GM12878 (cell line): ENCODE data around the gene SFT2D3. TPM values are rescaled to one million over a fixed set of nuclear protein-coding genes. Genes with fewer than 3 reads are reported as not detected.

Experiments used
- ATAC-seq: fragments of 200-7000 bp; cut with Tn5 transposase; 3 replicates; pipeline ENCODE4 v1.9.1; 2020; ENCODE audit warnings: mild to moderate bottlenecking, moderate library complexity
- BruUV-seq: library from RNA; stranded (reverse); fragments of 400-500 nt; replicated peaks from 2 replicates; lab custom pipeline; 2021; lab: Mats Ljungman, UMichigan
- CTCF ChIA-PET: fragments of 300-600 bp; sonication (Branson Sonifier 250); formaldehyde crosslinking; extraction: SDS; loops from one replicate; lab custom pipeline; 2021; ENCODE audit warnings: inconsistent platforms; lab: Yijun Ruan, JAX
- POLR2A ChIA-PET: fragments of 350-600 bp; formaldehyde crosslinking; extraction: SDS; loops from one replicate; lab custom pipeline; 2021; ENCODE audit warnings: inconsistent platforms; lab: Charles Lee
- RAD21 ChIA-PET: fragments of 300-600 bp; sonication (Branson Sonifier 250); formaldehyde crosslinking; loops from one replicate; lab custom pipeline; 2023; ENCODE audit warnings: antibody characterized with exemption; ENCODE audit not compliant: unreplicated experiment; lab: Charles Lee
- SMC1A ChIA-PET: fragments of 300-600 bp; sonication (Branson Sonifier 250); formaldehyde crosslinking; loops from one replicate; lab custom pipeline; 2023; ENCODE audit not compliant: unreplicated experiment, uncharacterized antibody; lab: Charles Lee
- DNase-seq: peaks from one replicate; pipeline ENCODE4 v3.0.0-alpha.2; 2011; ENCODE audit warnings: low read depth, low spot score
- FAIRE-seq: peaks from 3 replicates; lab custom pipeline; 2011; peaks lifted over from hg19 to GRCh38; lab: Jason Lieb, UNC
- H2AFZ ChIP-seq: 2 replicates; pipeline ENCODE4 v1.6.0; 2011; ENCODE audit warnings: low read depth, low read length, control low read depth; ENCODE audit not compliant: control insufficient read depth
- H3K27ac ChIP-seq: 2 replicates; pipeline ENCODE4 v1.5.1; 2011; ENCODE audit warnings: control low read depth; ENCODE audit not compliant: control insufficient read depth, insufficient read depth
- H3K27me3 ChIP-seq, 2 experiments: replicated peaks in 1 of 2; 2 replicates each; pipeline versions ENCODE4 v1.6.0 to v1.6.1; 2011; ENCODE audit warnings: low read length in 1 of 2; ENCODE audit not compliant: control insufficient read depth in 2 of 2, insufficient read depth in 2 of 2
- H3K36me3 ChIP-seq, 2 experiments: 2 replicates each; pipeline ENCODE4 v1.5.1; 2011; ENCODE audit warnings: low read length in 1 of 2; ENCODE audit not compliant: control insufficient read depth in 2 of 2, insufficient read depth in 2 of 2
- H3K4me1 ChIP-seq: 2 replicates; pipeline ENCODE4 v1.6.1; 2011; ENCODE audit warnings: mild to moderate bottlenecking, low read length, moderate library complexity, mixed read lengths; ENCODE audit not compliant: control insufficient read depth, insufficient read depth
- H3K4me2 ChIP-seq: 2 replicates; pipeline ENCODE4 v1.6.0; 2011; ENCODE audit warnings: control low read depth; ENCODE audit not compliant: control insufficient read depth, insufficient read depth
- H3K4me3 ChIP-seq: fragments of 200-600 bp; sonication (generic); 2 replicates; pipeline ENCODE4 v1.5.1; 2016
- H3K79me2 ChIP-seq: 2 replicates; pipeline ENCODE4 v1.6.0; 2011; ENCODE audit warnings: low read length; ENCODE audit not compliant: control insufficient read depth, insufficient read depth
- H3K9ac ChIP-seq: 2 replicates; pipeline ENCODE4 v1.8.0; 2011; ENCODE audit warnings: low read length, control low read depth, mixed read lengths; ENCODE audit not compliant: control insufficient read depth, insufficient read depth
- H3K9me3 ChIP-seq: replicated peaks from 3 replicates; pipeline ENCODE4 v1.5.1; 2011; ENCODE audit warnings: mild to moderate bottlenecking, low read length; ENCODE audit not compliant: control insufficient read depth, insufficient read depth
- H4K20me1 ChIP-seq: 2 replicates; pipeline ENCODE4 v1.6.0; 2011; ENCODE audit not compliant: control insufficient read depth, insufficient read depth
- ATF7 ChIP-seq: fragments of 450-650 bp; IDR thresholded peaks from 2 replicates; pipeline ENCODE4 v1.6.1; 2016; ENCODE audit warnings: low read depth, mild to moderate bottlenecking
- BCL11A ChIP-seq: IDR thresholded peaks from 2 replicates; pipeline ENCODE4 v1.6.1; 2011; ENCODE audit warnings: low read depth, low read length
- BHLHE40 ChIP-seq, 2 experiments: fragments of 450-650 bp in 1 of 2; IDR thresholded peaks; 2 replicates each; pipeline ENCODE4 v1.6.1; 2011 to 2017; ENCODE audit warnings: low read depth in 2 of 2, borderline replicate concordance in 1 of 2, improper control_type of control experiment in 1 of 2, low read length in 1 of 2, mild to moderate bottlenecking in 1 of 2
- EGR1 ChIP-seq, 2 experiments: IDR thresholded peaks; 1 replicate in 1 of 2; 2 replicates in 1 of 2; pipeline ENCODE4 v1.6.1; 2011 to 2012; ENCODE audit warnings: low read depth in 2 of 2, low read length in 2 of 2, borderline replicate concordance in 1 of 2, mild to moderate bottlenecking in 1 of 2, moderate library complexity in 1 of 2
- EP300 ChIP-seq, 2 experiments: fragments of 150-350 bp in 1 of 2; IDR thresholded peaks; 2 replicates each; pipeline ENCODE4 v1.6.1; 2011 to 2012; ENCODE audit warnings: low read depth in 2 of 2, low read length in 2 of 2, borderline replicate concordance in 1 of 2, improper control_type of control experiment in 1 of 2, inconsistent platforms in 1 of 2; ENCODE audit not compliant: control insufficient read depth in 1 of 2
- HDAC2 ChIP-seq: fragments of 200-600 bp; sonication (generic); IDR thresholded peaks from 2 replicates; pipeline ENCODE4 v1.6.1; 2017
- IKZF1 ChIP-seq: fragments of 450-650 bp; conservative IDR thresholded peaks from 2 replicates; pipeline ENCODE4 v1.6.1; 2017; ENCODE audit warnings: antibody characterized with exemption, mild to moderate bottlenecking
- JUNB ChIP-seq: IDR thresholded peaks from 2 replicates; pipeline ENCODE4 v1.6.1; 2016; ENCODE audit warnings: antibody characterized with exemption, mild to moderate bottlenecking
- ZBTB11 ChIP-seq: fragments of 450-650 bp; formaldehyde crosslinking; IDR thresholded peaks from 2 replicates; pipeline ENCODE4 v1.5.0; 2022; ENCODE audit warnings: mild to moderate bottlenecking, missing genetic modification characterization
- ZNF687 ChIP-seq: fragments of 450-650 bp; IDR thresholded peaks from 2 replicates; pipeline ENCODE4 v1.6.1; 2017; ENCODE audit warnings: mild to moderate bottlenecking, moderate library complexity
- WGBS: methylation state at CpG from one replicate; pipeline ENCODE4 v1.1.6; 2016; ENCODE audit warnings: low lambda C conversion rate; ENCODE audit not compliant: insufficient replicate concordance, insufficient coverage; ENCODE audit errors: missing lambda C conversion rate; 5-methylcytosine and 5-hydroxymethylcytosine counted together
- in situ Hi-C: fragments of 300-500 bp; cut with MboI; formaldehyde crosslinking; loops from 9 replicates; pipeline ENCODE4 v1.14.3; 2018; ENCODE audit warnings: mixed read lengths
- intact Hi-C: fragments of 100-400 bp; cut with micrococcal nuclease; formaldehyde crosslinking; loops from one replicate; pipeline ENCODE4 v1.14.2; 2022; ENCODE audit not compliant: unreplicated experiment
- polyA plus RNA-seq, 11 experiments: library from polyadenylated mRNA; depleted of rRNA in 4 of 11; unstranded in 6 of 11; stranded (reverse) in 5 of 11; fragments of >200 nt; fragmentation: Nextera tagmentation in 4 of 11; fragmentation: Illumina TruSeq in 1 of 11; extraction: Ambion mirVana in 4 of 11; extraction: Trizol in 1 of 11; gene quantifications; 1 replicate in 1 of 11; 2 replicates in 10 of 11; pipeline versions ENCODE4 v1.2.1 to v1.2.3, GENCODE V29; 2011 to 2016; ENCODE audit warnings: inconsistent platforms in 2 of 11, missing spikeins in 2 of 11, low read depth in 1 of 11
- total RNA-seq, 4 experiments: library from RNA; depleted of rRNA in 3 of 4; stranded (reverse); fragments of >200 nt in 3 of 4; fragmentation: Illumina TruSeq in 1 of 4; extraction: Trizol in 1 of 4; gene quantifications; 2 replicates each; pipeline versions ENCODE4 v1.2.1 to v1.2.3, GENCODE V29; 2013 to 2021

SFT2D3 gene
- total and polyA plus RNA-seq, 10 of the 15 experiments (the other 5 are each of a cell fraction or from before 2014, with no cell fraction given), result 4.2 to 8.4 (median 6.6) TPM; not detected in 4

GRCh38 chr2:127737892-127738291 is 36.6 kb downstream of the SFT2D3 start:
- 0 out of 2 replicates have a peak, but pooled peaks cover 3% of the 10 kb centered on the region for H3K4me1 ChIP-seq
- TF ChIP-seq HDAC2 (no peak), BHLHE40 (IDR thresholded peaks at IDR 0.05; ENCODE audit: borderline replicate concordance in 1 of 2, low read depth in 2 of 2, low read length in 1 of 2) (peak in 1 of 2 experiments; percentile 46; a peak in 1 of 4 replicates), EGR1 (IDR thresholded peaks at IDR 0.05; ENCODE audit: borderline replicate concordance in 1 of 2, low read depth in 2 of 2, low read length in 2 of 2) (no peak), JUNB (peak; percentile 89), BCL11A (peak; percentile 13; the same call in 1 of the 2 replicates), ZNF687 (0 out of 2 replicates have a peak, but pooled peaks have one; percentile 25), IKZF1 (no peak), EP300 (IDR thresholded peaks at IDR 0.05; ENCODE audit: borderline replicate concordance in 1 of 2, control insufficient read depth in 1 of 2, low read depth in 2 of 2, low read length in 2 of 2) (peak in 1 of 2 experiments; percentile 73; a peak in 1 of 4 replicates), ZBTB11 (CRISPR knock-in tag) (no peak), ATF7 (peak; percentile 45; the same call in 1 of the 2 replicates)
- TF ChIP-seq, all 136 proteins: peak for 6
- Histone ChIP-seq H2AFZ (no peak overlapping the region), H3K36me3 (peaks cover 0 to 3% of the 10 kb centered on the region in 2 experiments; a peak in 2 of 4 replicates), H3K79me2 (no peaks in the 10 kb centered on the region), H3K4me2 (no peak overlapping the region), H3K27me3 (no peaks in the 10 kb centered on the region), H3K9ac (no peak overlapping the region), H3K9me3 (no peaks in the 10 kb centered on the region), H4K20me1 (no peaks in the 10 kb centered on the region), H3K4me3 (no peak overlapping the region), H3K27ac (no peak overlapping the region)
- FAIRE-seq (no peak), ATAC-seq (peak; percentile 49), DNase-seq (no peak)
- in situ Hi-C loops (no loop called here), intact Hi-C loops (no loop called here)
- SMC1A ChIA-PET, result interaction anchor here (1.0 kb wide), 2 partner anchors 12 to 22 kb away, joined by 4 to 9 read pairs; no protein-coding TSS in a partner anchor
- no TSS peak for BruUV-seq
- POLR2A ChIA-PET, result no interaction called here
- CTCF ChIA-PET, result no interaction called here
- whole genome bisulfite sequencing, result 9% methylated on average over 1 of the region's 1 CpG
- RAD21 ChIA-PET, result no interaction called here
